Central memory CD8-positive, alpha-beta T cell (primary cell): Measurements from ENCODE around the gene C12orf56.
A peak's percentile ranks its signal among the peaks of the same experiment; 100 is the strongest.
"Not testable (repeated sequence)": the region's sequence is repeated elsewhere in the genome, so short reads cannot be mapped to it uniquely, and the experiment has no call there.

ENCODE experiments used
- ATAC-seq: fragments of 150-1000 bp; cut with Tn5 transposase; replicated peaks from 2 replicates; pipeline ENCODE4 v1.10.0; 2022; ENCODE audit warnings: mild to moderate bottlenecking, moderate FRiP score, moderate number of reproducible peaks; ENCODE audit not compliant: poor library complexity, severe bottlenecking; ENCODE audit errors: extremely low read depth
- DNase-seq, 2 donors: peaks; one replicate each; pipeline ENCODE4 v3.0.0; 2021; ENCODE audit warnings: low spot score in 2 of 2
- H3K27ac Mint-ChIP-seq: one replicate; pipeline ENCODE4 v1.8.0; 2022; ENCODE audit warnings: low read depth, mild to moderate bottlenecking, moderate library complexity, mixed read lengths
- H3K27me3 Mint-ChIP-seq: one replicate; pipeline ENCODE4 v1.8.0; 2022; ENCODE audit warnings: mixed read lengths
- H3K36me3 Mint-ChIP-seq: one replicate; pipeline ENCODE4 v1.8.0; 2022; ENCODE audit warnings: mild to moderate bottlenecking, moderate library complexity, mixed read lengths; ENCODE audit not compliant: insufficient read depth
- H3K4me1 Mint-ChIP-seq: one replicate; pipeline ENCODE4 v1.8.0; 2022; ENCODE audit warnings: mixed read lengths
- H3K4me3 Mint-ChIP-seq: one replicate; pipeline ENCODE4 v1.8.0; 2022; ENCODE audit warnings: mild to moderate bottlenecking, moderate library complexity, mixed read lengths
- H3K9me3 Mint-ChIP-seq: one replicate; pipeline ENCODE4 v1.8.0; 2022; ENCODE audit warnings: mixed read lengths

C12orf56 gene

GRCh38 chr12:64240781-64241180, 149.8 kb downstream of the C12orf56 start:
- H3K27ac Mint-ChIP-seq, result no peak overlapping the region
- H3K4me1 Mint-ChIP-seq, result no peaks in the 10 kb centered on the region
- no peak for DNase-seq
- H3K27me3 Mint-ChIP-seq, result peaks cover 10% of the 10 kb centered on the region
- no peaks in the 10 kb centered on the region for H3K36me3 Mint-ChIP-seq
- no peak for ATAC-seq
- H3K9me3 Mint-ChIP-seq, result no peaks in the 10 kb centered on the region
- H3K4me3 Mint-ChIP-seq, result no peak overlapping the region

GRCh38 chr12:64237382-64237781, 153.2 kb downstream of the C12orf56 start:
- no peak for ATAC-seq
- Mint-ChIP-seq H3K27ac (no peak overlapping the region), H3K9me3 (no peaks in the 10 kb centered on the region)

GRCh38 chr12:64236549-64236948, 154.0 kb downstream of the C12orf56 start:
- H3K4me3 Mint-ChIP-seq, result no peak overlapping the region
- H3K4me1 Mint-ChIP-seq, result no peaks in the 10 kb centered on the region
- H3K27ac Mint-ChIP-seq, result no peak overlapping the region
- H3K27me3 Mint-ChIP-seq, result peaks cover 29% of the 10 kb centered on the region
- no peaks in the 10 kb centered on the region for H3K36me3 Mint-ChIP-seq
- DNase-seq, result no peak
- no peaks in the 10 kb centered on the region for H3K9me3 Mint-ChIP-seq
- no peak for ATAC-seq

More at GRCh38 chr12:64237382-64237781, 153.2 kb downstream of the C12orf56 start:
- DNase-seq, result no peak
- H3K36me3 Mint-ChIP-seq, result no peaks in the 10 kb centered on the region
- no peak overlapping the region for H3K4me3 Mint-ChIP-seq
- peaks cover 27% of the 10 kb centered on the region for H3K27me3 Mint-ChIP-seq
- H3K4me1 Mint-ChIP-seq, result no peaks in the 10 kb centered on the region

GRCh38 chr12:64232196-64232595, 158.4 kb downstream of the C12orf56 start:
- no peak overlapping the region for H3K27ac Mint-ChIP-seq
- no peak overlapping the region for H3K4me3 Mint-ChIP-seq
- no peaks in the 10 kb centered on the region for H3K9me3 Mint-ChIP-seq
- no peaks in the 10 kb centered on the region for H3K36me3 Mint-ChIP-seq
- DNase-seq (no peak), ATAC-seq (no peak)
- peaks cover 58% of the 10 kb centered on the region for H3K27me3 Mint-ChIP-seq
- no peaks in the 10 kb centered on the region for H3K4me1 Mint-ChIP-seq

GRCh38 chr12:64229796-64230195, 160.8 kb downstream of the C12orf56 start:
- H3K4me1 Mint-ChIP-seq, result no peaks in the 10 kb centered on the region
- H3K9me3 Mint-ChIP-seq, result no peaks in the 10 kb centered on the region
- peaks cover 61% of the 10 kb centered on the region for H3K27me3 Mint-ChIP-seq
- no peak overlapping the region for H3K4me3 Mint-ChIP-seq
- ATAC-seq (no peak), DNase-seq (no peak)
- H3K36me3 Mint-ChIP-seq, result peaks cover 3% of the 10 kb centered on the region
- H3K27ac Mint-ChIP-seq, result no peak overlapping the region

- H3K4me1 Mint-ChIP-seq, result no peaks in the 10 kb centered on the region
- H3K4me3 Mint-ChIP-seq, result no peak overlapping the region
- H3K27ac Mint-ChIP-seq, result no peak overlapping the region
- H3K36me3 Mint-ChIP-seq, result peaks cover 3% of the 10 kb centered on the region
- DNase-seq, result no peak
- peaks cover 55% of the 10 kb centered on the region for H3K27me3 Mint-ChIP-seq
- no peaks in the 10 kb centered on the region for H3K9me3 Mint-ChIP-seq
- ATAC-seq, result no peak
Measured at GRCh38 chr12:64229240-64229639, 161.3 kb downstream of the C12orf56 start.

GRCh38 chr12:64225626-64226025, 164.9 kb downstream of the C12orf56 start:
- ATAC-seq (no peak), DNase-seq (no peak)
- no peak overlapping the region for H3K27ac Mint-ChIP-seq
- peaks cover 44% of the 10 kb centered on the region for H3K27me3 Mint-ChIP-seq
- H3K4me3 Mint-ChIP-seq, result no peak overlapping the region
- peaks cover 20% of the 10 kb centered on the region for H3K36me3 Mint-ChIP-seq
- H3K9me3 Mint-ChIP-seq, result no peaks in the 10 kb centered on the region
- peaks cover 25% of the 10 kb centered on the region for H3K4me1 Mint-ChIP-seq

- peaks cover 39% of the 10 kb centered on the region for H3K4me1 Mint-ChIP-seq
- H3K27ac Mint-ChIP-seq, result peak within 1 kb of the TSS; percentile 95
- H3K4me3 Mint-ChIP-seq, result peak within 1 kb of the TSS; percentile 88
- peaks cover 20% of the 10 kb centered on the region for H3K36me3 Mint-ChIP-seq
- DNase-seq (peak; percentile 81 to 88), ATAC-seq (peak; percentile 89)
- H3K27me3 Mint-ChIP-seq, result peaks cover 22% of the 10 kb centered on the region
- no peaks in the 10 kb centered on the region for H3K9me3 Mint-ChIP-seq
Measured at GRCh38 chr12:64222009-64222765, 168.4 kb downstream of the C12orf56 start, which contains the start of gene KICS2. KICS2 (minus strand) TSS chr12:64222296; CDS start chr12:64222237, 59 bp downstream.

- peaks cover 20% of the 10 kb centered on the region for H3K36me3 Mint-ChIP-seq
- ATAC-seq (peak; percentile 20), DNase-seq (peak in 1 of 2 donors; percentile 21)
- peaks cover 39% of the 10 kb centered on the region for H3K4me1 Mint-ChIP-seq
- H3K27me3 Mint-ChIP-seq, result peaks cover 17% of the 10 kb centered on the region
- peak overlapping the region; percentile 95 for H3K27ac Mint-ChIP-seq
- no peaks in the 10 kb centered on the region for H3K9me3 Mint-ChIP-seq
- peak overlapping the region; percentile 88 for H3K4me3 Mint-ChIP-seq
Measured at GRCh38 chr12:64221651-64222008, 168.9 kb downstream of the C12orf56 start.

GRCh38 chr12:64220046-64220445, 170.5 kb downstream of the C12orf56 start:
- H3K9me3 Mint-ChIP-seq, result no peaks in the 10 kb centered on the region

GRCh38 chr12:64219145-64219544, 171.4 kb downstream of the C12orf56 start:
- ATAC-seq (no peak), DNase-seq (no peak)
- no peak overlapping the region for H3K4me3 Mint-ChIP-seq
- H3K27me3 Mint-ChIP-seq, result no peaks in the 10 kb centered on the region
- H3K9me3 Mint-ChIP-seq, result no peaks in the 10 kb centered on the region
- peaks cover 39% of the 10 kb centered on the region for H3K4me1 Mint-ChIP-seq
- peak overlapping the region; percentile 82 for H3K27ac Mint-ChIP-seq
- H3K36me3 Mint-ChIP-seq, result peaks cover 20% of the 10 kb centered on the region

More at GRCh38 chr12:64220046-64220445, 170.5 kb downstream of the C12orf56 start:
- ATAC-seq, result no peak
- Mint-ChIP-seq H3K27me3 (peaks cover under 1% of the 10 kb centered on the region), H3K36me3 (peaks cover 20% of the 10 kb centered on the region), H3K4me3 (no peak overlapping the region), H3K27ac (no peak overlapping the region), H3K4me1 (peaks cover 39% of the 10 kb centered on the region)
- no peak for DNase-seq

- H3K27me3 Mint-ChIP-seq, result no peaks in the 10 kb centered on the region
- no peaks in the 10 kb centered on the region for H3K9me3 Mint-ChIP-seq
- peaks cover 39% of the 10 kb centered on the region for H3K4me1 Mint-ChIP-seq
- H3K36me3 Mint-ChIP-seq, result peaks cover 22% of the 10 kb centered on the region
- peak overlapping the region; percentile 82 for H3K27ac Mint-ChIP-seq
- H3K4me3 Mint-ChIP-seq, result peak overlapping the region; percentile 56
- ATAC-seq, result no peak
- no peak for DNase-seq
Measured at GRCh38 chr12:64218597-64218996, 172.0 kb downstream of the C12orf56 start.

- H3K27me3 Mint-ChIP-seq, ATAC-seq, H3K9me3 Mint-ChIP-seq, H3K27ac Mint-ChIP-seq, DNase-seq, H3K4me3 Mint-ChIP-seq: not testable (repeated sequence)
- Mint-ChIP-seq H3K36me3 (peaks cover 18% of the 10 kb centered on the region), H3K4me1 (peaks cover 33% of the 10 kb centered on the region)
Measured at GRCh38 chr12:64217643-64218042, 172.9 kb downstream of the C12orf56 start.
